GM19395 (cell line): ENCODE data around the gene A4GNT.

Experiments
- ATAC-seq: cut with Tn5 transposase; IDR thresholded peaks from one replicate; pipeline ENCODE4 v1.9.1; 2021; ENCODE audit warnings: mild to moderate bottlenecking, moderate library complexity; ENCODE audit not compliant: unreplicated experiment

A4GNT gene

DNA sequence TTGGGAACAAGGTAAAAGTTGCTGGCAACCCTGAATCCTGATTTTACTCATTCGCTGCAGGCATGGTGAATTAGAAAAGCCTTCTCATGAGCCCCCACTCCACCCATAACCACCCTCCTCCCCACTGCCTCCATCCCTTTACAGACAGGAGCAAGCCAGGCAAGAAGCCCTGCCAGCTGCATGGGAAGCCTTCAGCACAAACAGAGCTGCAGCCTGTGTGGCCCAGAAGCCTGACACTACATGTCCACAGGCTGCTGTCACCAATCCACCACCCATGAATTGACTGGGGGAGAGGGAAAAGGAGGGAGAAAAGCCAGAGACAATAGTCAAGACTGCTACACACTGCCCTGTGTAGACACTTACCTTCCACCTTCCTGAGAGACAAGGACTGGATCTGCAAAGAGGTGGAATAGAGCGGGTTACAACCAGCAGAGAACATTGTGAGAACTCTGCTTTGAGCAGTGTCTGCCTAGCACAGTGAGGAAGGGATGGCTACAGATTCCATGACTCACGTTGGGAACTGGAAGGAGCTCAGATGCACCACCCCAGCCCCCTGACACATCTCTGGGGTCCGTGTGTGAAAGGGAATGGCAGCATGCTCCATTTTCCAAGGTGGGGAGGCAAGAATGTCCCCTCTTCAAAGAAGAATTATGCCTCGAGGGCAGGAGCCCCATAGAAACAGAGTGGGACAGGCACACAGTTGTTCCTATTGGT, 50.7 kb downstream of the A4GNT start:
- no peak for ATAC-seq

DNA sequence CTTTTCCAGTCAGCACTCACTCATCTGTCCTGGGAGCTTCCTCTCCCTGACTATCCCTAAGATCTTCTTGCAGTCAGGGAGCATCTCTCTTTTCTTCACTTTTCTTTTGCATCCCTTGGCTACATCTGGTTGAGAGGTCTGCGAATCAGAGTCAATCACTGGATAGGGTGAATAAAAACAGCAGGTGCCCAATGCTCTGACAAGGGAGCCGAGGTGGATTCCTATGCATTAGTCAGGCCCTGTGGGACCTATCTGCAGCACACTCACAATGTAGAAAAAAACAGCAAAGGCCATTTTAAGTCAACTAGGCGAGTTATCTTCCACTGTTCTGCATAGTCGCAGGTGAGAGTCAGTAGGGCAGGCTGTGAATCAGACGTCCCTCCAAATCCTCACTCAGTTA, 52.3 kb downstream of the A4GNT start:
- ATAC-seq = no peak

DNA sequence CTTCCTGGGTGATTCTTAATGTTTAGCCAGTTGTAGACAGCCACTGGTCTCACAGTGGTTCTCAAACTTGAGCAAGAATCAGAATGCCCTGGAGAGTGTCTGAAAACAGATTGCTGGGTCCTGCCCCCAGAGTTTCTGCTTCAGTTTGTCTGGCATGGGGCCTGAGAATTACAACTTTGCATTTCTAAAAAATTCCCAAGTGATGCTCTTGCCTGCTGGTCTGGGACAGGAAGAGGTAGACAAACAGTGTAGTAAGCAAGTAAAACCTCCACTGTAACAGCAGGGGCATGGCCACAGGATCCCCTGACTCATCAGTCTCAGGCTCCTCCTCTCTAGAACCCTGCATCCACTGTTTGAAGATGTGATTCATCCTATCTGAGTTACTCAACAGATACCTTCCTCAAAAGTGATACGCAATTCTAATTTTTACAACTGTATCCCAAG, 53.3 kb downstream of the A4GNT start:
- no peak for ATAC-seq

DNA sequence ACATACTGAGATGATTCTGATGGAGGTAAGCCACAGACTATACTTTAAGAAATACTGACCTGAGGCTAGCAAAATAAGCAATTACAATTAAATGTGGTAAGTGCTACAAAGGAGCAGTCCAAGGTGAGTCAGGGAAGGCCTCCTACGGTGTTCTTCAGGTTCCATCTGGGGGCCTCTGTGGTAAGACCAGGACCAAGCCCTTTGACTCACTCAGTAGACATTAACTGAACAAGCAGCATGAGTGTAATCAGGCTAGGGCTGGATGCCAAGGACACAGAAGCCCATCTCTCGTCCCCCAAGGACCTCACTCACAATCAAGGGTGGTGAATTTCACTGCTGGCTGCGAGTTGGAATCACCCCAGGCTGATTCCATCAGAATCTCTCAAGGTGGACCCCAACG, 54.1 kb downstream of the A4GNT start:
- no peak for ATAC-seq
